ENCODE results near the gene DMBX1. TPM values are rescaled to one million over a fixed set of nuclear protein-coding genes. Genes with fewer than 3 reads are reported as not detected.

The DMBX1 gene
- total and polyA plus RNA-seq, 9 of the 15 experiments (the other 6 are each of a cell fraction or from before 2014, with no cell fraction given): 0.25 to 4.3 (median 1.0) TPM

GRCh38 chr1:46442317-46443161 lies 47.1 kb upstream of the DMBX1 start (continued):
- peak; percentile 87 for TF ChIP-seq ARID4B (CRISPR knock-in tag; IDR thresholded peaks at IDR 0.05)
- peak; percentile 88 for TF ChIP-seq SMARCA4 (IDR thresholded peaks at IDR 0.05)
- peak in 1 of 2 experiments; percentile 46; a peak in 1 of 4 replicates for TF ChIP-seq MCM7 (IDR thresholded peaks at IDR 0.05)
- TF ChIP-seq ELK1 (CRISPR knock-in tag; IDR thresholded peaks at IDR 0.05): no peak
- TF ChIP-seq ZBTB34 (CRISPR knock-in tag; IDR thresholded peaks at IDR 0.05): no peak
- TF ChIP-seq ZNF280B (CRISPR knock-in tag; IDR thresholded peaks at IDR 0.05): no peak
- TF ChIP-seq TGIF2 (CRISPR knock-in tag; IDR thresholded peaks at IDR 0.05): peak; percentile 36; the same call in 1 of the 2 replicates
- TF ChIP-seq ZC3H11A (IDR thresholded peaks at IDR 0.05; ENCODE audit: low read depth, low read length): no peak
- peak; percentile 93 for TF ChIP-seq MTA1 (IDR thresholded peaks at IDR 0.05; ENCODE audit: borderline replicate concordance)
- TF ChIP-seq GTF2E2 (tag; IDR thresholded peaks at IDR 0.05): no peak
- TF ChIP-seq SLC30A9 (CRISPR knock-in tag; IDR thresholded peaks at IDR 0.05): no peak
- TF ChIP-seq NCOA1 (IDR thresholded peaks at IDR 0.05; ENCODE audit: low read depth): peak; percentile 70
- peak; percentile 98 for TF ChIP-seq CTBP1 (IDR thresholded peaks at IDR 0.05; ENCODE audit: borderline replicate concordance)
- TF ChIP-seq CGGBP1 (CRISPR knock-in tag; IDR thresholded peaks at IDR 0.05): no peak
- peak; percentile 82; the same call in 1 of the 2 replicates for TF ChIP-seq MYNN (IDR thresholded peaks at IDR 0.05)
- TF ChIP-seq MYNN (CRISPR knock-in tag; IDR thresholded peaks at IDR 0.05): no peak
- TF ChIP-seq E2F8 (IDR thresholded peaks at IDR 0.05; ENCODE audit: low read depth, partially characterized antibody): peak; percentile 89
